ENCODE data around the gene WWOX.

DNA sequence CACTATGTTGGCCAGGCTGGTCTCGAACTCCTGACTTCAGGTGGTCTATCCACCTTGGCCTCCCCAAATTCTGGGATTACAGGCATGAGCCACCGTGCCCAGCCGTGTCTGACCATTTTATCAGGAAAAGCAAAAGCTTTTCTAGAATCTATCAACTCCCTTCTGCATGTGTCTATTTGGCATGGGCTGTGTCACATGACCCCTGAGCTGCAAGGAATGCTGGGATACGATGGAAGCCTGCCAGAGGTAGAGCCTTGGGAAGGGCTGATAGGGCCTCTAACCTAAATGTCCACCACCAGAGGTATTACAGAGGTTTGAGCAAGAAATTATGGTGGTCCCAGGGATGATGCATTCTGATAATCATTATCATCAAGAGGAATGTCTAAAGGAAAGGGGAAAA, 616.2 kb downstream of the WWOX start:
- no peak for TF ChIP-seq EZH2 (IDR thresholded peaks at IDR 0.05; ENCODE audit: borderline replicate concordance, insufficient read depth, low read depth, low read length, poor library complexity, severe bottlenecking)
- TF ChIP-seq, protein P1, sequence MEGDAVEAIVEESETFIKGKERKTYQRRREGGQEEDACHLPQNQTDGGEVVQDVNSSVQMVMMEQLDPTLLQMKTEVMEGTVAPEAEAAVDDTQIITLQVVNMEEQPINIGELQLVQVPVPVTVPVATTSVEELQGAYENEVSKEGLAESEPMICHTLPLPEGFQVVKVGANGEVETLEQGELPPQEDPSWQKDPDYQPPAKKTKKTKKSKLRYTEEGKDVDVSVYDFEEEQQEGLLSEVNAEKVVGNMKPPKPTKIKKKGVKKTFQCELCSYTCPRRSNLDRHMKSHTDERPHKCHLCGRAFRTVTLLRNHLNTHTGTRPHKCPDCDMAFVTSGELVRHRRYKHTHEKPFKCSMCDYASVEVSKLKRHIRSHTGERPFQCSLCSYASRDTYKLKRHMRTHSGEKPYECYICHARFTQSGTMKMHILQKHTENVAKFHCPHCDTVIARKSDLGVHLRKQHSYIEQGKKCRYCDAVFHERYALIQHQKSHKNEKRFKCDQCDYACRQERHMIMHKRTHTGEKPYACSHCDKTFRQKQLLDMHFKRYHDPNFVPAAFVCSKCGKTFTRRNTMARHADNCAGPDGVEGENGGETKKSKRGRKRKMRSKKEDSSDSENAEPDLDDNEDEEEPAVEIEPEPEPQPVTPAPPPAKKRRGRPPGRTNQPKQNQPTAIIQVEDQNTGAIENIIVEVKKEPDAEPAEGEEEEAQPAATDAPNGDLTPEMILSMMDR (IDR thresholded peaks at IDR 0.05), result no peak
